ENCODE data around the gene SSPN.

GRCh38 chr12:26274441-26275312, 79.3 kb downstream of the SSPN start:
- TF ChIP-seq CTCF (IDR thresholded peaks at IDR 0.05) (no peak), POLR2AphosphoS5 (IDR thresholded peaks at IDR 0.05) (peak; percentile 89), EP300 (IDR thresholded peaks at IDR 0.05) (no peak)
